Tibial nerve (tissue), 4 donors: ENCODE results near the gene LLCFC1.

Source experiments
- EP300 ChIP-seq, 2 donors: sonication (generic); formaldehyde crosslinking; IDR thresholded peaks; one replicate each; pipeline ENCODE4 v1.6.1; 2017; ENCODE audit warnings: antibody characterized with exemption in 2 of 2, mild to moderate bottlenecking in 1 of 2
- POLR2A ChIP-seq, 2 donors: fragments of 450-650 bp; IDR thresholded peaks; one replicate each; pipeline ENCODE4 v1.6.1; 2017; ENCODE audit warnings: antibody characterized with exemption in 2 of 2, mild to moderate bottlenecking in 2 of 2, moderate library complexity in 2 of 2
- TF ChIP-seq, protein P1 (sequence below), 5 experiments: fragments of 200-600 bp in 3 of 5; fragments of 450-650 bp in 2 of 5; sonication (generic) in 3 of 5; IDR thresholded peaks; one replicate each; pipeline ENCODE4 v1.5.1; 2016 to 2019; ENCODE audit warnings: antibody characterized with exemption in 5 of 5, mild to moderate bottlenecking in 3 of 5, moderate library complexity in 2 of 5

GRCh38 chr7:142933092-142933475 lies 6.2 kb upstream of the LLCFC1 start:
- TF ChIP-seq EP300 (IDR thresholded peaks at IDR 0.05) (no peak), POLR2A (IDR thresholded peaks at IDR 0.05) (no peak)
- TF ChIP-seq, protein P1, sequence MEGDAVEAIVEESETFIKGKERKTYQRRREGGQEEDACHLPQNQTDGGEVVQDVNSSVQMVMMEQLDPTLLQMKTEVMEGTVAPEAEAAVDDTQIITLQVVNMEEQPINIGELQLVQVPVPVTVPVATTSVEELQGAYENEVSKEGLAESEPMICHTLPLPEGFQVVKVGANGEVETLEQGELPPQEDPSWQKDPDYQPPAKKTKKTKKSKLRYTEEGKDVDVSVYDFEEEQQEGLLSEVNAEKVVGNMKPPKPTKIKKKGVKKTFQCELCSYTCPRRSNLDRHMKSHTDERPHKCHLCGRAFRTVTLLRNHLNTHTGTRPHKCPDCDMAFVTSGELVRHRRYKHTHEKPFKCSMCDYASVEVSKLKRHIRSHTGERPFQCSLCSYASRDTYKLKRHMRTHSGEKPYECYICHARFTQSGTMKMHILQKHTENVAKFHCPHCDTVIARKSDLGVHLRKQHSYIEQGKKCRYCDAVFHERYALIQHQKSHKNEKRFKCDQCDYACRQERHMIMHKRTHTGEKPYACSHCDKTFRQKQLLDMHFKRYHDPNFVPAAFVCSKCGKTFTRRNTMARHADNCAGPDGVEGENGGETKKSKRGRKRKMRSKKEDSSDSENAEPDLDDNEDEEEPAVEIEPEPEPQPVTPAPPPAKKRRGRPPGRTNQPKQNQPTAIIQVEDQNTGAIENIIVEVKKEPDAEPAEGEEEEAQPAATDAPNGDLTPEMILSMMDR (IDR thresholded peaks at IDR 0.05), result no peak
